HG03442 (cell line): ENCODE measurements around the gene ETV2.

Experiments
- ATAC-seq: cut with Tn5 transposase; IDR thresholded peaks from one replicate; pipeline ENCODE4 v1.9.1; 2021; ENCODE audit warnings: mild to moderate bottlenecking, moderate library complexity; ENCODE audit not compliant: unreplicated experiment

The ETV2 gene

GRCh38 chr19:35623327-35624010 lies 18.1 kb upstream of the ETV2 start:
- no peak for ATAC-seq

- ATAC-seq, result no peak
Measured at GRCh38 chr19:35628264-35628564, 13.3 kb upstream of the ETV2 start.

- peak; percentile 93 for ATAC-seq
Measured at GRCh38 chr19:35628565-35629331, 12.8 kb upstream of the ETV2 start, which contains the start of gene RBM42. TSS of gene RBM42 (plus strand) at chr19:35629036. CDS start at chr19:35629154, 118 bp downstream.

- no peak for ATAC-seq
Measured at GRCh38 chr19:35629332-35629633, 12.3 kb upstream of the ETV2 start.

GRCh38 chr19:35633727-35634440 lies 7.7 kb upstream of the ETV2 start:
- no peak for ATAC-seq

- no peak for ATAC-seq
Measured at GRCh38 chr19:35636651-35637050, 4.9 kb upstream of the ETV2 start.

GRCh38 chr19:35637165-35637564 lies 4.4 kb upstream of the ETV2 start:
- no peak for ATAC-seq

- ATAC-seq, result no peak
Measured at GRCh38 chr19:35639321-35639639, 2.3 kb upstream of the ETV2 start.

- ATAC-seq, result no peak
Measured at GRCh38 chr19:35639863-35640262, 1.7 kb upstream of the ETV2 start.

- ATAC-seq, result no peak
Measured at GRCh38 chr19:35642312-35642711, 767 bp downstream of the ETV2 start.

- ATAC-seq, result no peak
Measured at GRCh38 chr19:35642798-35643254, 1.3 kb downstream of the ETV2 start.

- ATAC-seq, result no peak
Measured at GRCh38 chr19:35643255-35644205, 2.0 kb downstream of the ETV2 start.

- peak; percentile 57 for ATAC-seq
Measured at GRCh38 chr19:35644206-35644986, 2.9 kb downstream of the ETV2 start.

GRCh38 chr19:35644987-35645679 lies 3.6 kb downstream of the ETV2 start:
- ATAC-seq, result no peak

GRCh38 chr19:35645680-35646511 lies 4.4 kb downstream of the ETV2 start:
- ATAC-seq, result no peak

- peak; percentile 53 for ATAC-seq
Measured at GRCh38 chr19:35648017-35648961, 6.7 kb downstream of the ETV2 start, which contains the start of gene COX6B1. TSS of gene COX6B1 (plus strand) at chr19:35648323. CDS start at chr19:35651244, 2,921 bp downstream.

- no peak for ATAC-seq
Measured at GRCh38 chr19:35650581-35650980, 9.0 kb downstream of the ETV2 start.
